GM19328 (cell line): ENCODE data around the gene SH3RF3.
"Not testable (repeated sequence)": the region's sequence is repeated elsewhere in the genome, so short reads cannot be mapped to it uniquely, and the experiment has no call there.

Experiments used
- ATAC-seq: cut with Tn5 transposase; IDR thresholded peaks from one replicate; pipeline ENCODE4 v1.9.1; 2021; ENCODE audit warnings: mild to moderate bottlenecking, moderate library complexity; ENCODE audit not compliant: unreplicated experiment

Gene SH3RF3

DNA sequence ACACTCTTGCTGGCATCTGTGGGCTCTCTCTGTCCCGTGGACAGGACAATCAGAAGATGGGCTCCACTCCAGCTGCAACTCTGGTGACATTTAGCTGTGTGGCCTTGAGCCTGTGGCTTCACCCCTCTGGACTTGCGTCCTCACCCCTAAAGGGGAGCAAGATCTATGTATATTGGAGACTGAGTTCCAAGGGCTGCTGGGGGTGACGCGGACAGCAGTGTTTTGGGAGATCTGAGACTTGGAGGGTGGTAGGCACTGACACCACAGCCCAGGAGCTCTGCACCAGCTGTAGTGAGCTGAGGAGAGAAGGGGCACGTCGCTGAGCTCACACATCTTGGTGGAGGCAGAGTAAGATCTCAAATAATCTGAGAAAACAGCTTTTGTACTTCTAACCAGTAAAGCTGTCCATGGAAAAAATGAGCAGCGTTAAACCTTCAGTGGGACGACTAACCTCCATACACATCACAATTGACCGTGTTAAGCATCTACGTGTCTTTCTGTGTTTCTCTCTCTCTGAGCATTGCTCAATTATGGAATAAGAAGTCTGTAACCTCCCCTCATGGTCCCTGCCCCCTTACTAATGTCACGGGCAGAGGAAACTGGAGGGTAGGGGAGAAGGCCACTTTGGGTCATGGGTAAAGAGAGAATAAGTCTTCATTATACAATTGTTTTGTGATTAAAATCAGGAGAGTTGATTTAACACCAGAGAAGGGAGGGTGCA, 85.8 kb downstream of the SH3RF3 start:
- no peak for ATAC-seq

- ATAC-seq: no peak
These were observed 86.9 kb downstream of the SH3RF3 start for GRCh38 chr2:109215866-109216265.

DNA sequence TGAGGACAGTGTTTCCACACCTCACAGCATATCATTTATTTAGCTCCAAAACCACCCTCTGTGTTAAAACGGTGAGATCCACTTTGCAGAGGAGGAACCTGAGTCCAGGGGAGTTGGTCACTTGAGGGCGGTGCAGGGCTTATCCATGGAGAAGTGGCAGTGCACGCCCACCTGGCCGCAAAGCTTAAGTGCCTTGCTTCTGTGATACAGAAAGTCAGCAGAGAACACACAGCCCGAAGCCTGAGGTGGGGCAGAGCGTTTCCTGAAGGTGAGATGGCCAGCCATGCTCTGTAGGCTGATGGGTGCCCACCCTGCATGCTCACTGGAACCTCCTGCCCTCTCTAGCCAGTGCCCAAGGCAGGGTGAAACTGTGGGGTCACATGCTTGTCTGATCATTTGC, 87.3 kb downstream of the SH3RF3 start:
- no peak for ATAC-seq

- ATAC-seq: no peak
These were observed 88.5 kb downstream of the SH3RF3 start for GRCh38 chr2:109217362-109218086.

DNA sequence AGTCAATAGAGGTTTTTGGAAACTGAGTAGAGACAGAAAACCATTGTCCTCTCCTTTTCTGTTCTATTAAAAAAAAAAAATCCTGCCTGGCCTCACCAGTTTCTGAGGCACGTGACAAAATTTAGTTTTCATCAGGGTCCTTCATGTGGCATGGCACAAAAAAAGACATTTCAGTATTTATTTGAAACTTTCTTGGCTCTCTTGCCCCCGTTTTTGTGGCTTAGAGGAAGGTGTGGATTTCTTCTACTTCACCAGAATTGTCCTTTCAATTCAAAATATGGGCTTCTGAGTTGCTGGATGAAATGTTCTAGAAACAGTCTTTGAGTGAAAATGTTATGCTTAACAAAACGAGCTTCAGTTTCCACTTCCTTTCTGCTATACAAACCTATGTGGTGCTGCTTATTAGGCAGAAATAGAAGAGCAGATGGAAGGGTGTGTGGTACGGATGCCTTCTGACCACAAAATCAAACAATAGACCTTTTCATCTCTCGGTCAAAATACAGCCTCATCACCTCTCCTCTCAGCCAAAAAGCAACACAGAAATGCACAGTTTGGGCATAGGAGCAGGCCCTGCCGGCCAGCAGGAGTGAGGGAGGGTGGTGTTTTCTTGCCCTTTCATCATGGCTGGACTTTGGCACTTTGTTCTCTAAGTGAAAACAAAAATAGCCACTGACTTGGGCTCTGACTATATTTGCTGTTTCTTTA, 89.2 kb downstream of the SH3RF3 start:
- ATAC-seq: no peak

- no peak for ATAC-seq
These were observed 89.8 kb downstream of the SH3RF3 start for GRCh38 chr2:109218792-109219126.

- no peak for ATAC-seq
These were observed 91.9 kb downstream of the SH3RF3 start for GRCh38 chr2:109220860-109221259.

DNA sequence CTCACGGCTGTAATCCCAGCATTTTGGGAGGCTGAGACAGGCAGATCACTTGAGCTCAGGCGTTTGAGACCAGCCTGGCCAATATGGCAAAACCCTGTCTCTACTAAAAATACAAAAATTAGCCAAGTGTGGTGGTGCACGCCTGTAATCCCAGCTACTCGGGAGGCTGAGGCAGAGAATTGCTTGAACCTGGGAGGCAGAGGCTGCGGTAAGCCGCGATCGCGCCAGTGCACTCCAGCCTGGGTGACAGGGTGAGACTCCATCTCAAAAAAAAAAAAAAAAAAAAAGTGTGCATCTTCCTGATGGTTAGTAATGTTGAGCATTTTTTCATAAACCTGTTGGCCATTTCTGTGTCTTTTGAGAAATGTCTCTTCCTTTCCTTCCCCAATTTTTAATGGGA, 92.3 kb downstream of the SH3RF3 start:
- not testable (repeated sequence) for ATAC-seq

- no peak for ATAC-seq
These were observed 93.4 kb downstream of the SH3RF3 start for GRCh38 chr2:109222422-109222821.

DNA sequence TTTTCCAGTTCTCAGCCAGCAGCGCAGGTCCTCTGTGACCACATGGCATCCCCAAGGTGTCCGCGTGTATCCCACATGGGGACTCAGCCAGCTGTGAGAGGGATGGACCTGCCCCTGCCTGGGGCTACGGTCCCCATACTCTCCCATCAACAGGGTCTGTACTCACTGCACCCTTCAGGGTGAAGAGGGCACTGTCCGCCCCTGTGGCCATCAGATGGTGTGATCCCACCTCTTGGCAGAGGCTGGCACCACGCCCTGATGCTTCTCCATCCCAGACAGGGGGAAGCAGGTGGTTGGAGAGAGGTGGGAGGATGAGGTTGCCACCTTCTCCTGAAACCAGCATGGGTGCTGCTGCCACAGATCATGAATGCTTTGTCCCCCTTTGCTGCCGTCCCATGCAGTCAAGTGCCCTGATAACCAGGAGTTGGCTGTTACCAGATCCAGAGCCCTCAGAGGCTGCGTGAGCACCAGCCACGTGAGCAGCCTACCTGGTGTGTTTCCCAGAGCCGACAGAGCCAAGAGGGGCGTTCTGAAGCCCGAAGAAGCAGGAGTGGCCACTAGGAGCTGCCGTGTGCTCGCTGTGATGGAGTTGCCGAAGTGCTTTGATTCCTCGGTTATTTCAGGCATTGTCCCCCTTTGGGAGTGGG, 93.9 kb downstream of the SH3RF3 start:
- no peak for ATAC-seq

GRCh38 chr2:109223490-109223889, 94.5 kb downstream of the SH3RF3 start:
- ATAC-seq: no peak

DNA sequence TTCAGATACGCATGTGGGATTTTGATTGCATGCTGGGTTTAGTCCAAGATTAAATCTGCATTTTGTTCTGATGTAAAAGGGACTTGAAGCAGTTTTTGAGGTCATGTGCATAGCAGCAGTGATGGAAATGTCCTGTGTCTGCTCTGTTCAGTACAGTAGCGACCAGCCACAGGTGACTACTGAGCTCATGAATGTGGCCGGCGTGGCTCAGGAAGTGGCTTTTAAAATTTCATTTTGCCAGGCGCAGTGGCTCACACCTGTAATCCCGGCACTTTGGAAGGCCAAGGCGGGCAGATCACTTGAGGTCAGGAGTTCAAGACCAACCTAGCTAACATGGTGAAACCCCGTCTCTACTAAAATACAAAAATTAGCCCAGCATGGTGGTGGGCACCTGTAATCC, 95.3 kb downstream of the SH3RF3 start:
- ATAC-seq: not testable (repeated sequence)

DNA sequence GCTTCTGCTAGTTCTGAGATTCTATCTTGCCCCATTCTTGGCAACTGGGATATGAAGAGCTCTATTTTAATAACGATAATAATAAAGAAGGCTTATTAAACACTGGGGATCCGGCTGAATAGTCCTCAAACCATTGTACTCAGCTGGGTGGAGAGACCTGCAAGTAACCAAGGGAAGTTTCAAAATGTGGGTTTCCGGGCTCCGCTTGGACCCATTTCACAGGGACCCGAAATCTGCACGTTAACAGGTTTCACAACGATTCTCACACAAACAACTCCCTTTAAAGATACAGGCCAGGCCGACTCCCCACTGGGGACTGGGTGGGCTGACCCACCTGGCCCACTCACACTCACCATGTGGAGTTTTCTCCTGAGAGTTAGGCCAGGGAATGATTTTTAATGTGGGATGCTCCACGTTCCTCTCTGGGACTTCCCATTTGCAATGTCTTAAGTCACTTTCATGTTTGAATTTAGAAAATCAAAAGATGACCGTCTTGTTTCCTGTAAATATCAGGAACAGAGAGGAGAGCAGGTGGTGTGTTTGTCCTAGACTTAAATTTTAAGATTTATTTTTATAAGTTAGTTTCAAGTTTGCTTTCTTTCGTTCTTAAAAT, 96.3 kb downstream of the SH3RF3 start:
- no peak for ATAC-seq

GRCh38 chr2:109226128-109226527, 97.1 kb downstream of the SH3RF3 start:
- ATAC-seq: no peak

GRCh38 chr2:109226622-109227021, 97.6 kb downstream of the SH3RF3 start:
- no peak for ATAC-seq

- no peak for ATAC-seq
These were observed 100.2 kb downstream of the SH3RF3 start for GRCh38 chr2:109229094-109229675.

- no peak for ATAC-seq
These were observed 102.0 kb downstream of the SH3RF3 start for GRCh38 chr2:109230941-109231420.

DNA sequence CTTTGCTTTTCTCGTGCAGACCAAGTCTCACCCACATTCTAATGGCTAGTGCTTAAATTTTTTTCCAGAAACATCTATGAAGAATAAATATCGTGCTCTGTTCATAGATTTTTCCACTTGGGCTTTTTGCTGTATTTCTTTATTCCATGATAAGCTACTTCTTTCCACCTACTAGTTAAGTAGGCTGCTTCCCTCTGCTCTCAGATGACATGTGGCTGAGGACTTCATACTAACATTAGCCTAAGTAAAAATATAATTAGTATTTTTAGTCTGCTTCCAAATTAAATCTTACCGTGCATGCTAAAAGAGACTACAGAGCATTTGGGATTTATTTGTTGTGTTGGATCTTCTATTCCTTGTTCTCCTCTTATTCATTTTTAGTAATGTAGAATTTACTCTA, 102.4 kb downstream of the SH3RF3 start:
- ATAC-seq: no peak

DNA sequence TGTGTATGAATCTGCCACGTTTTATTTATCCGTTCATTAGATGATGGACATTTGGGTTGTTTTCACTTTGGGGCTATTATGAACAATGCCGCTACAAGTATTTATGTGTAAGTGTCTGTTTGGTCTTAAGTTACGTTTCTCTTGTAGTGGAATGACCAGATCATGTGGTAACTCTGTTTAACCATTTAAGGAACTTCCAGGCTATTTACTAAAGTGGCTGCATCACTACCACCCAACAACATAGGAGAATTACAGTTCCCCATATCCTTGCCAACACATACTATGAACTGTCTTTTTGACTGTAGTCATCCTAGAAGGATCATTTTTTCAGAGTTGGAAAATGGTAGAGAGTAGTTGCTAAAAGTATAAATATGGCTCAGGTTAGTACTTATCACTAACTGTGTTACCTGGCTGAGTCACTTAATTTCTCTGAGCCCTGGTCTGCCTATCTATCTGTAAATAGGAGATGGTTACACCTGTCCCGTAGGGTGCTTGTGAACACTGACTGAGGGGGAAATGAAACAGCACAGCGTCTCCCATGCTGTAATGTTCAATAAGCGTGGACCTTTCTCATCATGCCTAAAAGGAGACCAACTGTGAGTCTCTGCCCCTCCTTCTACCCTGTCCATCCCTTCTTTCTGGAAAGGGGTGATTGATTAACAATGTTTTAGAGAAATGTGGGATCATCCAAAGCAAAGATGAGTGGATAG, 103.1 kb downstream of the SH3RF3 start:
- ATAC-seq: no peak

GRCh38 chr2:109232909-109233308, 103.9 kb downstream of the SH3RF3 start:
- no peak for ATAC-seq
